Large intestine (tissue), 3 donors: ENCODE results near the gene NACC1. TPM values are rescaled to one million over a fixed set of nuclear protein-coding genes. Genes with fewer than 3 reads are reported as not detected.
A peak's percentile ranks its signal among the peaks of the same experiment; 100 is the strongest.

ENCODE experiments used
- DNase-seq, 2 donors: peaks; one replicate each; pipeline versions ENCODE4 v3.0.0 to v3.0.0-alpha.2; 2013
- H3K27ac ChIP-seq: one replicate; pipeline ENCODE4 v1.5.1; 2013; ENCODE audit warnings: low read length
- H3K27me3 ChIP-seq: 2 replicates; pipeline ENCODE4 v1.6.1; 2013; ENCODE audit warnings: low read length; ENCODE audit not compliant: control insufficient read depth, insufficient read depth
- H3K36me3 ChIP-seq: 2 replicates; pipeline ENCODE4 v1.6.1; 2013; ENCODE audit warnings: low read length; ENCODE audit not compliant: control insufficient read depth, insufficient read depth
- H3K4me1 ChIP-seq: one replicate; pipeline ENCODE4 v1.6.1; 2013; ENCODE audit warnings: low read length; ENCODE audit not compliant: control insufficient read depth, insufficient read depth
- H3K4me3 ChIP-seq: one replicate; pipeline ENCODE4 v1.5.1; 2013; ENCODE audit warnings: low read length
- H3K9me3 ChIP-seq: one replicate; pipeline ENCODE4 v1.6.1; 2013; ENCODE audit warnings: mild to moderate bottlenecking, low read depth, low read length, moderate library complexity; ENCODE audit not compliant: control insufficient read depth
- WGBS: methylation state at CpG from one replicate; pipeline ENCODE4 v1.1.5; 2013; ENCODE audit warnings: low lambda C conversion rate; ENCODE audit not compliant: insufficient coverage; 5-methylcytosine and 5-hydroxymethylcytosine counted together
- polyA plus RNA-seq: library from polyadenylated mRNA; unstranded; fragments of 120-200 nt; gene quantifications from one replicate; pipeline ENCODE4 v1.2.1, GENCODE V29; 2013

Gene NACC1
- polyA plus RNA-seq, 1 donor, result 19.4 TPM

DNA sequence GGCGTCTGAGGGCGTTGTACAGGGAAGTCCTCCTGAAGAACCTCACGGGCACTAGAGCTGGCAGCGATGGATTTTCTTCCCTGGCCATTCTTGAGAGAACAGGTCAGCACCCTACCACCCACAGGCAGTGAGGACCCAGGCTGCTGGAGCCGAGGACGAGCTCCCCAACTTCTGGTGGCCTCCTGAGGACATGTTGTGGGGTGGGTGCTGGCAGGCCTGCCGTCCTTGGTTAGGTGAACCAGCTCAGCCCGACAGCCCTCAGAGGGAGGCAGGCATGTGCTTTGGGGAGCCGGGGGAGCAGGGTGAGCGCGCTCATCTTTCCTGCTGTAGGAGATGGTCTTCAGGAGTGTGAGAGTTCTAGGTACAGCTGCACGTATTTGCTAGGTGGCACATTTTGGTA, 30.8 kb upstream of the NACC1 start:
- Histone ChIP-seq H3K4me1 (peaks cover 9% of the 10 kb centered on the region), H3K9me3 (no peaks in the 10 kb centered on the region), H3K27ac (no peak overlapping the region), H3K36me3 (no peaks in the 10 kb centered on the region), H3K27me3 (peaks cover 46% of the 10 kb centered on the region), H3K4me3 (no peak overlapping the region)
- DNase-seq, result no peak
- no CpG with 5 or more reads among the region's 12 CpGs for WGBS

DNA sequence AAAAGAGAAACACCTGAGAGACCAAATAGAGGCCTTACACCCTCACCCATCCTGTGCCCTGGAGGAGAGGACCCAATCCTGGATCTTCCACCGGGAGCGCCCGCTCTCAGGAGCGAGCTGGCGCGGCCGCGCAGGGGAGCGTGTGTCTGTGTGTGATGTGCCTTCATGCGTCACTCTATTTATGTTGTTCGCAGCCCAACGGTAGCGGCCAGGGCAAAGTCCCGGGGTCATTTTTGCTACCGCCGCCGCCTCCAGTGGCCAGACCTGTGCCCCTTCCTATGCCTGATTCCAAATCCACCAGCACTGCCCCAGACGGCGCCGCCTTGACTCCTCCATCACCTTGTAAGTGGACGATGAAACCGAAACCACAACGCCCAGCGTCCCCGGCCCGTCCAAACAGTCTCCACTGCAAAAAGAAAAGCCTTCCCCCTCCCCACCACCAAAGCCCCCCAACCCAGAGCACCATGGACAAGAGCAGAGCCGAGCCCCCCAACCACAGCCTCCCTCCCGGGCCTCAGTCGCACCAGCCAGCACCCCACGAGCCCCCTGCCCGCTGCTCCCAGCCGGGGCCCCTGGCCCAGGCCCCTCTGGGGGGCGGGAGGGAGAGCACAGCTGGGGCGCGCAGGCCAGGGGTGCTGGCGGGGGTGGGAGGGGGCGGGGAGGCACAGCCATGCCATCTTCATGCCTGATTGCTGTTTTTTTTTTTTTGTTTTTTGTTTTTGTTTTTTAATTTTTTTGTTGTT, 30.1 kb upstream of the NACC1 start:
- no CpG with 5 or more reads among the region's 37 CpGs for WGBS
- H3K27ac ChIP-seq, result no peak overlapping the region
- DNase-seq, result peak in 1 of 2 donors; percentile 34
- H3K4me3 ChIP-seq, result peak overlapping the region; percentile 32
- no peaks in the 10 kb centered on the region for H3K9me3 ChIP-seq
- peaks cover 47% of the 10 kb centered on the region for H3K27me3 ChIP-seq
- peaks cover 6% of the 10 kb centered on the region for H3K4me1 ChIP-seq
- no peaks in the 10 kb centered on the region for H3K36me3 ChIP-seq

GRCh38 chr19:13089139-13089856, 28.8 kb upstream of the NACC1 start:
- Histone ChIP-seq H3K4me3 (no peak overlapping the region), H3K9me3 (no peaks in the 10 kb centered on the region), H3K4me1 (peaks cover 13% of the 10 kb centered on the region), H3K36me3 (no peaks in the 10 kb centered on the region), H3K27ac (no peak overlapping the region), H3K27me3 (peaks cover 51% of the 10 kb centered on the region)
- no CpG with 5 or more reads among the region's 5 CpGs for WGBS
- DNase-seq, result no peak

GRCh38 chr19:13089857-13090507, 28.1 kb upstream of the NACC1 start:
- DNase-seq, result no peak
- H3K27ac ChIP-seq, result no peak overlapping the region
- H3K27me3 ChIP-seq, result peaks cover 57% of the 10 kb centered on the region
- no CpG with 5 or more reads among the region's 12 CpGs for WGBS
- H3K4me1 ChIP-seq, result peaks cover 14% of the 10 kb centered on the region
- no peak overlapping the region for H3K4me3 ChIP-seq
- H3K36me3 ChIP-seq, result no peaks in the 10 kb centered on the region
- no peaks in the 10 kb centered on the region for H3K9me3 ChIP-seq

- Histone ChIP-seq H3K27me3 (peaks cover 57% of the 10 kb centered on the region), H3K4me3 (no peak overlapping the region), H3K9me3 (peaks cover 4% of the 10 kb centered on the region), H3K4me1 (peaks cover 19% of the 10 kb centered on the region), H3K36me3 (peaks cover 4% of the 10 kb centered on the region), H3K27ac (peak overlapping the region; percentile 24)
- DNase-seq, result no peak
- WGBS, result no CpG with 5 or more reads among the region's 10 CpGs
These were observed 27.4 kb upstream of the NACC1 start for GRCh38 chr19:13090511-13091231.

- H3K4me1 ChIP-seq, result peaks cover 25% of the 10 kb centered on the region
- peaks cover 4% of the 10 kb centered on the region for H3K36me3 ChIP-seq
- peak; percentile 62 to 75 for DNase-seq
- H3K27ac ChIP-seq, result peak overlapping the region; percentile 44
- WGBS, result no CpG with 5 or more reads among the region's 25 CpGs
- no peak overlapping the region for H3K4me3 ChIP-seq
- peaks cover 9% of the 10 kb centered on the region for H3K9me3 ChIP-seq
- H3K27me3 ChIP-seq, result peaks cover 57% of the 10 kb centered on the region
These were observed 26.5 kb upstream of the NACC1 start for GRCh38 chr19:13091400-13092157.

GRCh38 chr19:13092158-13092543, 25.9 kb upstream of the NACC1 start:
- peaks cover 9% of the 10 kb centered on the region for H3K9me3 ChIP-seq
- DNase-seq, result no peak
- no CpG with 5 or more reads among the region's 2 CpGs for WGBS
- peaks cover 4% of the 10 kb centered on the region for H3K36me3 ChIP-seq
- H3K4me3 ChIP-seq, result no peak overlapping the region
- H3K27me3 ChIP-seq, result peaks cover 57% of the 10 kb centered on the region
- H3K27ac ChIP-seq, result peak overlapping the region; percentile 44
- H3K4me1 ChIP-seq, result peaks cover 25% of the 10 kb centered on the region

GRCh38 chr19:13092606-13093235, 25.3 kb upstream of the NACC1 start:
- Histone ChIP-seq H3K27ac (peak overlapping the region; percentile 44), H3K36me3 (peaks cover 4% of the 10 kb centered on the region), H3K4me3 (no peak overlapping the region), H3K9me3 (peaks cover 9% of the 10 kb centered on the region), H3K4me1 (peaks cover 27% of the 10 kb centered on the region), H3K27me3 (peaks cover 58% of the 10 kb centered on the region)
- no CpG with 5 or more reads among the region's 14 CpGs for WGBS
- no peak for DNase-seq

DNA sequence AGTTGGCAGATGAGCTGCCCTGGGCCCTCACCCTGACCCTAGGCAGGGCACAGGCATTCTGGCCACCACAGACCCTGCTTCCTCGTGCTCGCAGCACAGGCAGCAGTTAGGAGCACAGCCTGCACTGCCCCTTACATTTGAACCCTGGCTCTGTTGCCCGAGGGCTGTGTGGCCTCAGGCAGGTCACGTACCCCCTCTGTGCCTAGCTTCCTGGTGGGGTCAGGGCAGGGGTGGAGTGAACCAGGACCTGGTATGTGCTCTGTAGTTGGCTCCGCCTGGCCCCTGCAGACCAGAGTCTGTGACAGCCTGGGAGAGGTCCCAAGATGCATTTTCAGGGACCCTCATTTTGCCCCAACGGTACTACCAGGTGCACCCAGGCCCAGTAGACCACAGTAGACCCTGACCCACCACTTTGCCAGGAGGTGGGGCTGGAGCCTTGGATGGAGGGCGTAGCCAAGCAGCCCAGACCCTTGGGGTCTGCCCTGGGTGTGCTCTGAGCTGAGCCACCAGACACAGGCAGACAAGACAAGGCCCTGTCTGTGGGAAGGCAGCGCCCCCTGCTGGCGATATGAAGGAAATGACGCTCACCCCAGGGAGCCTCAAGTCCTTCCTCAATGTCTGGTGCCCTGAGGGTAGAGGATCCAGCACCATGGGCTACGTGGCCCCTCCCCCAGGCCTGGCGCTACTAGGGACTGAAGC, 24.5 kb upstream of the NACC1 start:
- peak; percentile 70 to 84 for DNase-seq
- WGBS, result no CpG with 5 or more reads among the region's 12 CpGs

More for the DNA sequence above, 24.5 kb upstream of the NACC1 start:
- Histone ChIP-seq H3K4me1 (peaks cover 30% of the 10 kb centered on the region), H3K9me3 (peaks cover 9% of the 10 kb centered on the region), H3K27me3 (peaks cover 64% of the 10 kb centered on the region), H3K36me3 (peaks cover 4% of the 10 kb centered on the region), H3K4me3 (no peak overlapping the region), H3K27ac (no peak overlapping the region)
